ENCODE results near the gene SHTN1. TPM values are rescaled to one million over a fixed set of nuclear protein-coding genes. Genes with fewer than 3 reads are reported as not detected.

SHTN1 gene
- total and polyA plus RNA-seq, 2 experiments from 2014 or later = 6.7 to 8.0 TPM

- no peak for TF ChIP-seq CTCF (conservative IDR thresholded peaks at IDR 0.05; ENCODE audit: low read depth in 2 of 2)
- no peak for TF ChIP-seq EZH2phosphoT487 (IDR thresholded peaks at IDR 0.05; ENCODE audit: unreplicated experiment)
- no peak for TF ChIP-seq JUNB (IDR thresholded peaks at IDR 0.05; ENCODE audit: unreplicated experiment)
- TF ChIP-seq ZNF331 (CRISPR knock-in tag; IDR thresholded peaks at IDR 0.05; ENCODE audit: low read depth) = no peak
- TF ChIP-seq STAT1 (IDR thresholded peaks at IDR 0.05; ENCODE audit: unreplicated experiment) = no peak
- TF ChIP-seq ZNF114 (CRISPR knock-in tag; IDR thresholded peaks at IDR 0.05) = no peak
These were observed 95.7 kb downstream of the SHTN1 start (continued) for GRCh38 chr10:116909307-116909706.

- Histone ChIP-seq H3K4me1 (ENCODE audit: insufficient read depth) (no peaks in the 10 kb centered on the region), H3K27me3 (ENCODE audit: insufficient read depth) (no peaks in the 10 kb centered on the region), H4K20me1 (replicated peaks; ENCODE audit: insufficient read depth) (no peaks in the 10 kb centered on the region), H3K79me2 (replicated peaks; ENCODE audit: insufficient read depth) (no peaks in the 10 kb centered on the region), H3K9me2 (ENCODE audit: insufficient read depth) (no peaks in the 10 kb centered on the region), H2AFZ (no peak overlapping the region), H3K27ac (ENCODE audit: low read depth) (no peak overlapping the region), H3K4me2 (no peak overlapping the region), H3F3A (replicated peaks; ENCODE audit: low read depth) (no peaks in the 10 kb centered on the region), H3K36me3 (ENCODE audit: insufficient read depth) (no peaks in the 10 kb centered on the region), H3K4me3 (no peak overlapping the region)
- ATAC-seq (no peak), DNase-seq (ENCODE audit: low spot score) (no peak)
- Mint-ChIP-seq H3K9me3 (no peaks in the 10 kb centered on the region), H3K4me1 (peaks cover 8% of the 10 kb centered on the region; the same call in 1 of the 3 replicates), H3K27ac (no peak overlapping the region), H3K27me3 (ENCODE audit: insufficient read depth, low read depth, poor library complexity) (no peaks in the 10 kb centered on the region), H3K4me3 (no peak overlapping the region), H3K36me3 (ENCODE audit: low read depth) (no peaks in the 10 kb centered on the region)
- no peak for TF ChIP-seq CREB1 (CRISPR knock-in tag; IDR thresholded peaks at IDR 0.05; ENCODE audit: low read depth)
- TF ChIP-seq NANOG (IDR thresholded peaks at IDR 0.05; ENCODE audit: borderline replicate concordance) = no peak
- TF ChIP-seq ETS1 (IDR thresholded peaks at IDR 0.05) = no peak
- no peak for TF ChIP-seq ZNF462 (CRISPR knock-in tag; IDR thresholded peaks at IDR 0.05)
- TF ChIP-seq STAT1 (IDR thresholded peaks at IDR 0.05; ENCODE audit: unreplicated experiment) = no peak
- TF ChIP-seq CTCF (conservative IDR thresholded peaks at IDR 0.05; ENCODE audit: low read depth in 2 of 2) = no peak
- no peak for TF ChIP-seq POLR2AphosphoS5 (IDR thresholded peaks at IDR 0.05; ENCODE audit: low read depth)
- TF ChIP-seq EZH2phosphoT487 (IDR thresholded peaks at IDR 0.05; ENCODE audit: unreplicated experiment) = no peak
- no peak for TF ChIP-seq ZNF331 (CRISPR knock-in tag; IDR thresholded peaks at IDR 0.05; ENCODE audit: low read depth)
- TF ChIP-seq ZNF114 (CRISPR knock-in tag; IDR thresholded peaks at IDR 0.05) = no peak
- no peak for TF ChIP-seq EZH2 (IDR thresholded peaks at IDR 0.05; ENCODE audit: low read depth, unreplicated experiment)
- no peak for TF ChIP-seq JUNB (IDR thresholded peaks at IDR 0.05; ENCODE audit: unreplicated experiment)
These were observed 97.6 kb downstream of the SHTN1 start for GRCh38 chr10:116907245-116907987.
